Right lobe of liver (tissue), 4 donors: ENCODE measurements around the gene KIAA0319L.

Source experiments
- POLR2A ChIP-seq: fragments of 450-650 bp; IDR thresholded peaks from one replicate; pipeline ENCODE4 v1.6.1; 2017; ENCODE audit warnings: antibody characterized with exemption, mild to moderate bottlenecking
- TF ChIP-seq, protein P1 (sequence below), 4 donors: fragments of 200-600 bp in 3 of 4; fragments of 450-650 bp in 1 of 4; IDR thresholded peaks; one replicate each; pipeline versions ENCODE4 v1.5.1 to v1.8.0; 2016 to 2022; ENCODE audit warnings: antibody characterized with exemption in 4 of 4, mild to moderate bottlenecking in 2 of 4
- donor health status: DM: no; HTN: no; CAD: no.
- donor health status: DM: no; HTN: no; CAD: no.
- donor health status: DM: no; HTN: yes; CAD: no.

DNA sequence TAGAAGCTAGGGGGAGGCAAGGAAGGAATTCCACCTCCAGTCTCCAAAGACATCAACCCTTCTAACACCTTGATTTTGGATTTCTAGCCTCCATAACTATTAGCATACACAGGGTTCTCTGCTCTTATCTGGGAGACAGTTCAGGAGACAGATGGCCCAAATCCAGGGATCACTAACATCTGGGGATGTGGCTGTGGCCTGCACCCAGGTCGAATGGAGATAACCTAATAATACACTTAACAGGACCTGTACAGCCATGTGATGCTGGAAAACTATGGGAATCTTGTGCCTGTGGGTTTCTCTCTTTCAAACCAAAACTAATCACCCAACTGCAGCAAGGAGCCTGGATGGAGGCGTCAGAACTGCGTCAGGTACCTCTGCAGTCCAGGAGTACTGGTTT, 47.6 kb downstream of the KIAA0319L start:
- TF ChIP-seq, protein P1, sequence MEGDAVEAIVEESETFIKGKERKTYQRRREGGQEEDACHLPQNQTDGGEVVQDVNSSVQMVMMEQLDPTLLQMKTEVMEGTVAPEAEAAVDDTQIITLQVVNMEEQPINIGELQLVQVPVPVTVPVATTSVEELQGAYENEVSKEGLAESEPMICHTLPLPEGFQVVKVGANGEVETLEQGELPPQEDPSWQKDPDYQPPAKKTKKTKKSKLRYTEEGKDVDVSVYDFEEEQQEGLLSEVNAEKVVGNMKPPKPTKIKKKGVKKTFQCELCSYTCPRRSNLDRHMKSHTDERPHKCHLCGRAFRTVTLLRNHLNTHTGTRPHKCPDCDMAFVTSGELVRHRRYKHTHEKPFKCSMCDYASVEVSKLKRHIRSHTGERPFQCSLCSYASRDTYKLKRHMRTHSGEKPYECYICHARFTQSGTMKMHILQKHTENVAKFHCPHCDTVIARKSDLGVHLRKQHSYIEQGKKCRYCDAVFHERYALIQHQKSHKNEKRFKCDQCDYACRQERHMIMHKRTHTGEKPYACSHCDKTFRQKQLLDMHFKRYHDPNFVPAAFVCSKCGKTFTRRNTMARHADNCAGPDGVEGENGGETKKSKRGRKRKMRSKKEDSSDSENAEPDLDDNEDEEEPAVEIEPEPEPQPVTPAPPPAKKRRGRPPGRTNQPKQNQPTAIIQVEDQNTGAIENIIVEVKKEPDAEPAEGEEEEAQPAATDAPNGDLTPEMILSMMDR (IDR thresholded peaks at IDR 0.05) = no peak
- TF ChIP-seq POLR2A = no peak
